Measurements from ENCODE around the gene DHX58.

Gene DHX58

GRCh38 chr17:42109086-42109485 lies 3.4 kb downstream of the DHX58 start:
- DNase-seq = no peak

- peak; percentile 90 for DNase-seq
These were observed 4.6 kb downstream of the DHX58 start for GRCh38 chr17:42107597-42108576.

GRCh38 chr17:42107124-42107523 lies 5.4 kb downstream of the DHX58 start:
- DNase-seq = no peak

- no peak for DNase-seq
These were observed 6.5 kb downstream of the DHX58 start for GRCh38 chr17:42106009-42106408.

GRCh38 chr17:42104264-42104663 lies 8.2 kb downstream of the DHX58 start:
- no peak for DNase-seq

GRCh38 chr17:42103221-42103954 lies 9.1 kb downstream of the DHX58 start:
- no peak for DNase-seq

- DNase-seq = peak; percentile 68
These were observed 10.8 kb downstream of the DHX58 start for GRCh38 chr17:42101513-42102292.

- DNase-seq = no peak
These were observed 13.6 kb downstream of the DHX58 start for GRCh38 chr17:42098730-42099399.

- peak; percentile 64 for DNase-seq
These were observed 14.6 kb downstream of the DHX58 start, which contains the start of gene ZNF385C for GRCh38 chr17:42097691-42098631. Gene ZNF385C (minus strand): TSS chr17:42098473. CDS start chr17:42063056, 35,417 bp downstream.

- DNase-seq = no peak
These were observed 16.0 kb downstream of the DHX58 start for GRCh38 chr17:42096360-42097111.

GRCh38 chr17:42094375-42095069 lies 18.0 kb downstream of the DHX58 start:
- DNase-seq = no peak

- no peak for DNase-seq
These were observed 19.6 kb downstream of the DHX58 start for GRCh38 chr17:42092939-42093338.

- no peak for DNase-seq
These were observed 21.3 kb downstream of the DHX58 start for GRCh38 chr17:42090964-42091790.

GRCh38 chr17:42088736-42089135 lies 23.8 kb downstream of the DHX58 start:
- no peak for DNase-seq

- no peak for DNase-seq
These were observed 24.5 kb downstream of the DHX58 start for GRCh38 chr17:42087736-42088705.

GRCh38 chr17:42087042-42087701 lies 25.3 kb downstream of the DHX58 start:
- DNase-seq = no peak
